BJ (cell line): Measurements from ENCODE around the gene MRLN. TPM values are rescaled to one million over a fixed set of nuclear protein-coding genes. Genes with fewer than 3 reads are reported as not detected.
"Not testable (repeated sequence)": the region's sequence is repeated elsewhere in the genome, so short reads cannot be mapped to it uniquely, and the experiment has no call there.

Experiments used
- CTCF ChIA-PET: fragments of 350-600 bp; formaldehyde crosslinking; extraction: SDS; loops from one replicate; lab custom pipeline; 2021; ENCODE audit warnings: antibody characterized with exemption, inconsistent platforms; lab: Yijun Ruan, JAX
- POLR2A ChIA-PET: fragments of 300-600 bp; sonication (Branson Sonifier 250); formaldehyde crosslinking; extraction: SDS; loops from one replicate; lab custom pipeline; 2021; ENCODE audit warnings: antibody characterized with exemption; lab: Charles Lee
- DNase-seq: peaks from one replicate; pipeline ENCODE4 v3.0.0-alpha.2; 2011; ENCODE audit warnings: low read depth
- H3K27me3 ChIP-seq: 2 replicates; pipeline ENCODE4 v1.6.0; 2011; ENCODE audit warnings: low read length; ENCODE audit not compliant: control insufficient read depth, insufficient read depth
- H3K36me3 ChIP-seq: 2 replicates; pipeline ENCODE4 v1.5.1; 2011; ENCODE audit warnings: low read length; ENCODE audit not compliant: control insufficient read depth, insufficient read depth
- H3K4me3 ChIP-seq: 2 replicates; pipeline ENCODE4 v1.5.1; 2011; ENCODE audit warnings: low read depth, mild to moderate bottlenecking, control low read depth, low read length
- polyA plus RNA-seq: library from polyadenylated mRNA; depleted of rRNA; stranded (reverse); fragments of >200 nt; gene quantifications from 2 replicates; pipeline ENCODE4 v1.2.3, GENCODE V29; 2011
- TF ChIP-seq, protein P1 (sequence below): IDR thresholded peaks from 2 replicates; pipeline ENCODE4 v1.5.1; 2011; ENCODE audit warnings: low read depth, mild to moderate bottlenecking, control low read depth, inconsistent platforms, low read length, moderate library complexity; ENCODE audit not compliant: insufficient read depth

Gene MRLN
- polyA plus RNA-seq, 1 experiment: not detected

DNA sequence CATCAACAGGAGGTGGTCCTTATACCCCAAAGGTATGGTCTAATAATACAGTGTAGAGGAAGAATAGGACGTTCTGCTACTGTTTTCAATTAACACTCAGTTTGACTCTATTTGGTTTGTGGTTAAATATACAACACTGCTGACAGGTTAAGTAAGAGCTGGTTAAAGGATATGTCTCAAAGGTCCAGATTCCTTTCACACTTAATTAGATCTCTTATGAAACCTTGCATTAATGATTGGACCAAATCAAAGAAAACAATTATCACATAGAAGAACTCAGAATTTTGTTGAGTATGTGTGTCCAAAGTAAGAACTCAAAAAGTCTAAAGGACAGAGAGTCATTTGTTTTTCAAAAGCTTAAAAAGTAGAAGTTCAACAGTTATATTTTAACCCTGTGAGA is 18.0 kb downstream of the MRLN start:
- no peak for DNase-seq
- ChIA-PET POLR2A (no interaction called here), CTCF (interaction anchor here (1.3 kb wide), 1 partner anchor 258 kb away, joined by 3 read pairs; no protein-coding TSS in a partner anchor)
- TF ChIP-seq, protein P1, sequence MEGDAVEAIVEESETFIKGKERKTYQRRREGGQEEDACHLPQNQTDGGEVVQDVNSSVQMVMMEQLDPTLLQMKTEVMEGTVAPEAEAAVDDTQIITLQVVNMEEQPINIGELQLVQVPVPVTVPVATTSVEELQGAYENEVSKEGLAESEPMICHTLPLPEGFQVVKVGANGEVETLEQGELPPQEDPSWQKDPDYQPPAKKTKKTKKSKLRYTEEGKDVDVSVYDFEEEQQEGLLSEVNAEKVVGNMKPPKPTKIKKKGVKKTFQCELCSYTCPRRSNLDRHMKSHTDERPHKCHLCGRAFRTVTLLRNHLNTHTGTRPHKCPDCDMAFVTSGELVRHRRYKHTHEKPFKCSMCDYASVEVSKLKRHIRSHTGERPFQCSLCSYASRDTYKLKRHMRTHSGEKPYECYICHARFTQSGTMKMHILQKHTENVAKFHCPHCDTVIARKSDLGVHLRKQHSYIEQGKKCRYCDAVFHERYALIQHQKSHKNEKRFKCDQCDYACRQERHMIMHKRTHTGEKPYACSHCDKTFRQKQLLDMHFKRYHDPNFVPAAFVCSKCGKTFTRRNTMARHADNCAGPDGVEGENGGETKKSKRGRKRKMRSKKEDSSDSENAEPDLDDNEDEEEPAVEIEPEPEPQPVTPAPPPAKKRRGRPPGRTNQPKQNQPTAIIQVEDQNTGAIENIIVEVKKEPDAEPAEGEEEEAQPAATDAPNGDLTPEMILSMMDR: no peak
- Histone ChIP-seq H3K4me3 (no peak overlapping the region), H3K27me3 (no peaks in the 10 kb centered on the region), H3K36me3 (no peaks in the 10 kb centered on the region)

DNA sequence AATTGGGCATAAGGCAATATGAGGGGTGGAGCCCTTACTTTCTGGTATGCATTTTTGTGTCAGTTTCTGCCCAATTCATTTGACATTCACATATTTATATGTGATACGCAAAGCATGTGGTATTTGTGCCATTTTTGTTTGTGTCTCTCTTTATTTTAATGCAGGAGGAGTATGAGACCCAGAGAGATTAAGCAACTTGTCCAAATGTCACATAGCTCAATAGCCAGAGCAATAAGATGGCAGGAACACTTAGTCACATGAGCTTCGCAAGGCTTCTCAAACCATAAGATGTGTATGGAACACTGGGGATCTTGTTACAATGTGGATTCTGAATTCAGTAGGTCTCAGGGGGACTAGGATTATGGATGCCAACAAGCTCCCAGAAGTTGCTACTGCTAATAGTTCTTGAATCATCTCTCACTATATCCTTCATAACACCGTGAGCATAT is 19.2 kb downstream of the MRLN start:
- CTCF ChIA-PET: interaction anchor here (0.6 to 1.0 kb wide), 3 partner anchors 38 to 297 kb away, joined by 3 read pairs; no protein-coding TSS in a partner anchor
- TF ChIP-seq, protein P1: no peak

DNA sequence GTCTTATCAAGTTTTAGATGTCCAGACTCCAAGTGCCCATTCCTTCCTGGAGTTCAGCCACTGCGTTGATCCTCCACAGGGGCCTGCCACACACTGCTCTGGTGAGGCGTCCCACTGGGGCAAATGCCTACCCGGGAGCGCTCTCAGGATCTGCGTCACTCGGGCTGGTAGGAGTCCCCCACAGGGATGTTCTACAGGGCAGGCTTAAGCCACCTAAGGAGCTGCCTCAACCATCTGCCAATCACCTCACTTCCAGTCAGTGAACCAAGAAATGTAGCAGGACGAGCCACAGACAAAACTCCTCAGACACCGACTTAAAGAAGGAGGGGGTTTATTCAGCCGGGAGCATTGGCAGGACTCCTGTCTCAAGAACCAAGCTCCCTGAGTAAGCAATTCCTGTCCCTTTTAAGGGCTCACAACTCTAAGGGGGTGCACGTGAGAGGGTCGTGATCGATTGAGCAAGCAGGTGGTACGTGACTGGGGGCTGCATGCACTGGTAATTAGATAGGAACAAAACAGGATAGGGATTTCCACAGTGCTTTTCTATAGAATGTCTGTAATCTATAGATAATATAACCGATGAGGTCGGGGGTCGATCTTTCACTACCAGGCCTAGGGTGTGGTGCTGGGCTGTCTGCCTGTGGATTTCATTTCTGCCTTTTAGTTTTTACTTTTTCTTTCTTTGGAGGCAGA is 19.8 kb downstream of the MRLN start:
- POLR2A ChIA-PET, H3K36me3 ChIP-seq, DNase-seq, H3K4me3 ChIP-seq, H3K27me3 ChIP-seq: not testable (repeated sequence)
- CTCF ChIA-PET: interaction anchor here (0.6 to 1.0 kb wide), 2 partner anchors 38 to 297 kb away, joined by 3 read pairs; no protein-coding TSS in a partner anchor

More for the DNA sequence above, 19.2 kb downstream of the MRLN start:
- POLR2A ChIA-PET: no interaction called here
- Histone ChIP-seq H3K36me3 (no peaks in the 10 kb centered on the region), H3K27me3 (no peaks in the 10 kb centered on the region), H3K4me3 (no peak overlapping the region)
- no peak for DNase-seq

DNA sequence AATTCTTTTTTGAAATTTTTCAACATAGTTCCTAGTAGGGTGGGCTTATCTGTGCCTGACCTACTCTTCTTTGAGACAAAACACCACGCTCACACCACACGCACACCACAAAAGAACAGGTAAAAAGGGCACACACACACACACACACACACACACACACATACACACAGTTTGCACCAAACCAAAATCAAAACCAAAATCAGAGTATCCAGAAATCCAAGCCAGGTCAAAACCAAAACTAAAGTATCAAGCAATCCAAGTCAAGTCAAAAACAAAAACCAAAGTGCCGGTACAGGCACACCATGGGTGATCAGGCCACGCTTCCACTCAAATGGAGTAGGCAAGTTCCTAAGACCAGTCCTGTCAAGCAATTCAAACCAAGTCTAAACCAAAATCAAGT is 20.4 kb downstream of the MRLN start:
- DNase-seq, H3K4me3 ChIP-seq, POLR2A ChIA-PET, H3K27me3 ChIP-seq, CTCF ChIA-PET, H3K36me3 ChIP-seq: not testable (repeated sequence)

DNA sequence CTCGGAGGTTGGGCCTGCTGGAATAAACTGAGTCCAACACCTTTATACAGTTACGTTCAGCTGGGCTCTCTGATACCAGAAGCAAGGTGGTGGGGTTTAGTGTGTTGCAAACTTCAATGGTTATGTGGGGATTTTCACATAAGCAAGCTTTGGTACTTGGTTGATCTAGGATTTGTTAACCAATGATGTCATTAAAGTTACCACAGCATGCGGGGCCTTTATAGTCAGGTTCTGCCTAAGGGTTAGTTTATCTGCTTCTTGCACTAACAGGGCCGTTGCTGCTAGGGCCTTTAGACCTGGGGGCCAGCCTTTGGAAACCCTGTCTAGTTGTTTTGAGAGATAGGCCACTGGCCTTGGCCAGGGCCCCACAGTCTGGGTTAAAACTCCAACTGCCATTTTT is 24.1 kb downstream of the MRLN start:
- POLR2A ChIA-PET, DNase-seq, H3K27me3 ChIP-seq, H3K4me3 ChIP-seq, H3K36me3 ChIP-seq: not testable (repeated sequence)
- CTCF ChIA-PET: interaction anchor here (0.6 kb wide), 1 partner anchor 109 kb away, joined by 3 read pairs; no protein-coding TSS in a partner anchor

DNA sequence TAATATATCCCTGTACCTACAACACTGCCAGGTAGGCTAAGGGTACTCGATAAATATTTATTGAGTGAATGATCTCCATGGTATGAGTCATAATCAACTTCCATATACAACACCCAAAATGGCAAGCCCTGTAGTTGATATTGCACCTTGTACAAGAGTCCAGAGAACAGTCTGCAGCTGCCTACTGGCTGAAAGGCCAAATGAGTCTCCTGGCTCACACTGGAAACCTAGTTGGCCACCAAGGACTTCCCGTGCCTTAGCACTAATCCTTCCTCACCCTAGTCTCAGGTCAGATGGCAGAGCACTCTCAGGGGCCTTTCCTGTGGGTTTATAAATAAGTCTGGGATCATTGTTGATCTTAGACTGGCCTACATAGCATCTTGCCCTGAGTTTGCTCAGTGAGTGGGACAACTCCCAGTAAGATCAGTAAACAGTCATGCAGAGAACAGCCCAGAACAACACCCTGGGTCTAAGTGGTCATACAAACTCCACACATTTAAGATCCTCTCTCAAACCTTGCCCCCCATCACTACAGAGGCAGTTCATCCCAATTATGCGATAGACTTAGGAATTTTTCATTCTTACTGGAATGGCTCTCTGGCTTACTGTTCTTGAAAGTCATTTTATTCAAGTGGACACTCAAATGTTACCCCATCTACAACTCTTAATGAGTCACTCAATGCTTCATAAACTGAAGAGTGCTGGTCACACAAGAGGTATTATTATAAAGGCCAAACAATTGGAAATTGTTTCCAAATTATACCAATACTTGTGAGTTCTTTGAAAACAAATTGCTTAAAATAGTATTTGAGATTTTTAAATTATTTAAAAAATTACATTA is 28.9 kb downstream of the MRLN start:
- ChIA-PET POLR2A (no interaction called here), CTCF (no interaction called here)
- DNase-seq: no peak
- Histone ChIP-seq H3K27me3 (no peaks in the 10 kb centered on the region), H3K4me3 (no peak overlapping the region), H3K36me3 (no peaks in the 10 kb centered on the region)
- TF ChIP-seq, protein P1: no peak
